Colonic mucosa (tissue), 4 donors: ENCODE measurements around the gene RICTOR. TPM values are rescaled to one million over a fixed set of nuclear protein-coding genes. Genes with fewer than 3 reads are reported as not detected.

Source experiments
- DNase-seq: peaks from one replicate; pipeline ENCODE4 v3.0.0-alpha.2; 2020
- H3K27ac ChIP-seq: fragments of 200-600 bp; one replicate; pipeline ENCODE4 v1.8.0; 2021
- H3K27me3 ChIP-seq: fragments of 200-600 bp; one replicate; pipeline ENCODE4 v1.8.0; 2021
- H3K36me3 ChIP-seq: fragments of 200-600 bp; one replicate; pipeline ENCODE4 v1.8.0; 2021
- H3K4me1 ChIP-seq: fragments of 200-600 bp; one replicate; pipeline ENCODE4 v1.8.0; 2021; ENCODE audit warnings: mild to moderate bottlenecking
- H3K4me3 ChIP-seq: fragments of 200-600 bp; one replicate; pipeline ENCODE4 v1.8.0; 2021
- H3K9ac ChIP-seq, 2 donors: one replicate each; pipeline ENCODE4 v1.7.0; 2013; ENCODE audit warnings: control low read depth in 2 of 2, low read depth in 2 of 2, low read length in 2 of 2
- H3K9me3 ChIP-seq: fragments of 200-600 bp; one replicate; pipeline ENCODE4 v1.8.0; 2021
- intact Hi-C: fragments of 100-400 bp; cut with DNase I; formaldehyde crosslinking; loops from one replicate; pipeline ENCODE4 v1.14.1; 2022
- total RNA-seq, 2 donors: library from RNA; stranded (reverse); fragmentation: NEBNext Ultra II Directional in 1 of 2; extraction: Animal tissue kit (Norgen Biotek cat#: 25700) in 1 of 2; gene quantifications; one replicate each; pipeline ENCODE4 v1.2.1, GENCODE V29; 2021
- TF ChIP-seq, protein P1 (sequence below): fragments of 200-600 bp; IDR thresholded peaks from one replicate; pipeline ENCODE4 v1.8.0; 2022; ENCODE audit warnings: antibody characterized with exemption, mild to moderate bottlenecking
- donor health status: healthy.
- donor health status: DM: no; HTN: no; CAD: no.
- donor health status: DM: no; HTN: no; CAD: no.

The RICTOR gene
- total RNA-seq, 2 donors from 2014 or later = 15.1 to 32.9 TPM

DNA sequence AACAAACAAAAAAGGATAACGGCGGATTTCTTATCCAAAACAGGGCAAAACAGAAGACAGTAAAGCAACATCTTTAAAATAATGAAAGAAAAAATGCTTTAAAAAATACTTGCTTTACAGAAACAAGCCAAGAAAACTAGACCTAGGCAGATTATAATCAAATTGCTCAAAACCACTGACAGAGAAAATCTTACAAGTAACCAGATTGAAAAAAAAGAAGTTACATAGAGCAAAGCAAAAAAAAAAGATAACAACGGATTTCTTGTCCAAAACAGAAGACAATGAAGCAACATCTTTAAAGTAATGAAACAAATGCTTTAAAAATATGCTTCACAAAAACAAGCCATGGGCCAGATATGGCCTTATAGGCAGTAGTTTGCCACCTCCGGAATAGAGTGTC, 51.1 kb downstream of the RICTOR start:
- Histone ChIP-seq H3K9me3 (no peaks in the 10 kb centered on the region), H3K9ac (no peak overlapping the region), H3K27me3 (no peaks in the 10 kb centered on the region), H3K27ac (no peak overlapping the region), H3K4me3 (no peak overlapping the region), H3K4me1 (no peaks in the 10 kb centered on the region), H3K36me3 (no peaks in the 10 kb centered on the region)
- TF ChIP-seq, protein P1, sequence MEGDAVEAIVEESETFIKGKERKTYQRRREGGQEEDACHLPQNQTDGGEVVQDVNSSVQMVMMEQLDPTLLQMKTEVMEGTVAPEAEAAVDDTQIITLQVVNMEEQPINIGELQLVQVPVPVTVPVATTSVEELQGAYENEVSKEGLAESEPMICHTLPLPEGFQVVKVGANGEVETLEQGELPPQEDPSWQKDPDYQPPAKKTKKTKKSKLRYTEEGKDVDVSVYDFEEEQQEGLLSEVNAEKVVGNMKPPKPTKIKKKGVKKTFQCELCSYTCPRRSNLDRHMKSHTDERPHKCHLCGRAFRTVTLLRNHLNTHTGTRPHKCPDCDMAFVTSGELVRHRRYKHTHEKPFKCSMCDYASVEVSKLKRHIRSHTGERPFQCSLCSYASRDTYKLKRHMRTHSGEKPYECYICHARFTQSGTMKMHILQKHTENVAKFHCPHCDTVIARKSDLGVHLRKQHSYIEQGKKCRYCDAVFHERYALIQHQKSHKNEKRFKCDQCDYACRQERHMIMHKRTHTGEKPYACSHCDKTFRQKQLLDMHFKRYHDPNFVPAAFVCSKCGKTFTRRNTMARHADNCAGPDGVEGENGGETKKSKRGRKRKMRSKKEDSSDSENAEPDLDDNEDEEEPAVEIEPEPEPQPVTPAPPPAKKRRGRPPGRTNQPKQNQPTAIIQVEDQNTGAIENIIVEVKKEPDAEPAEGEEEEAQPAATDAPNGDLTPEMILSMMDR = no peak
- no peak for DNase-seq
- intact Hi-C loops = loop anchor here (5.0 kb wide), 1 partner anchor 44 kb away; no protein-coding TSS in a partner anchor

DNA sequence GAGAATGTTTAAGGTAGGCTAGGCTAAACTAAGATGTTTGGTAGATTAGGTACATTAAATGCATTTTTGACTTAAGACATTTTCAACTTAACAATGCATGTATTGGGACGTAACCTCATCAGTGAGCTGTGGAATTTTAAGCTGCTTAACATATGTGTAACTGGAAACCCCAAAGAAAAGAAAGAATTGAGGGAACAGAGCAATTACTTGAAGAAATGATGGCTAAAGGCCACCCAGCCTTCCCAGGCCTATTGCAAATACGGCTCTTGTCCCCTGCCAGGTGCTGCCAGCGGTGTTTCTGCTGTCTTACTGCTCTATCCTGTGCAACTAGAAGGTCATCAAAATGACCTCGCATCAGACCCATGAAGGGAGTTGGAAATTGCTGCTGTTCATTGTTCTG, 52.0 kb downstream of the RICTOR start:
- Histone ChIP-seq H3K27ac (no peak overlapping the region), H3K36me3 (no peaks in the 10 kb centered on the region), H3K4me1 (no peaks in the 10 kb centered on the region), H3K4me3 (no peak overlapping the region), H3K27me3 (no peaks in the 10 kb centered on the region), H3K9ac (no peak overlapping the region), H3K9me3 (no peaks in the 10 kb centered on the region)
- intact Hi-C loops = loop anchor here (5.0 kb wide), 1 partner anchor 45 kb away; no protein-coding TSS in a partner anchor
- no peak for DNase-seq
- TF ChIP-seq, protein P1 = no peak

DNA sequence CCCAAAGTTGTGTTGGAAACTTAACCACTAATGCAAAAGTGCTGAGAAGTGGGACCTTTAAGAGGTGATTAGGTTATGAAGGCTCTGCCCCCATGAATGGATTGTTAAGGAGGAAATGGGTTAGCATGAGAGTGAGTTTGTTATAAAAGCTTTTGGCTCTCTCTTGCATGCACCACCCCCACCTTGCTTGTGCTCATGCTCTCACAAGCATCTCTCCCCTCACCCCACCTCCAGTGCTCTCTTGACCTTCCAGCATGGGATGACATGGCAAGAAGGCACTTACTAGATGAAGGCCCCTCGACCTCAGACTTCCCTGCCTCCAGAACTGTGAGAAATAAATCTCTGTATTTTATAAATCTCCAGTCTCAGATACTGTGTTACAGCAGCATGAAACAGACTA, 52.8 kb downstream of the RICTOR start:
- Histone ChIP-seq H3K4me3 (no peak overlapping the region), H3K27ac (no peak overlapping the region), H3K9me3 (no peaks in the 10 kb centered on the region), H3K9ac (no peak overlapping the region), H3K4me1 (no peaks in the 10 kb centered on the region), H3K27me3 (no peaks in the 10 kb centered on the region), H3K36me3 (no peaks in the 10 kb centered on the region)
- DNase-seq = no peak
- intact Hi-C loops = loop anchor here (5.0 kb wide), 1 partner anchor 46 kb away; no protein-coding TSS in a partner anchor
- TF ChIP-seq, protein P1 = no peak

DNA sequence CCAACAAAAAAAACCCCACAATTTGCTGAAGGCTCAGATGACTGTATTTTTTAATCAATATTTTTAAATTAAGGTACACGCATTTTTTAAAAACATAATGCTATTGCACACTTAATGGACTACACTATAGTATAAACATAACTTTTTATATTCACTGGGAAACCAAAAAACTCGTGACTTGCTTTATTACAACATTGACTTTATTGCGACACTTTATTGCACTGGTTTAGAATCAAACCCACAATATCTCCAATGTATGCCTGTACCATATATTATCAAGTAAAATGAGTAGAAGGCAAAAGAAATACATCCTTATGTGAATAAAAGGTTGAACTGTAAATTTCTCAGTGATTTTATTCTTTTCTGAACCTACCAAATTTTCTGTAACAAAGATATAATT, 53.7 kb downstream of the RICTOR start:
- DNase-seq = no peak
- intact Hi-C loops = loop anchor here (5.0 kb wide), 1 partner anchor 47 kb away; no protein-coding TSS in a partner anchor
- no peaks in the 10 kb centered on the region for H3K4me1 ChIP-seq

DNA sequence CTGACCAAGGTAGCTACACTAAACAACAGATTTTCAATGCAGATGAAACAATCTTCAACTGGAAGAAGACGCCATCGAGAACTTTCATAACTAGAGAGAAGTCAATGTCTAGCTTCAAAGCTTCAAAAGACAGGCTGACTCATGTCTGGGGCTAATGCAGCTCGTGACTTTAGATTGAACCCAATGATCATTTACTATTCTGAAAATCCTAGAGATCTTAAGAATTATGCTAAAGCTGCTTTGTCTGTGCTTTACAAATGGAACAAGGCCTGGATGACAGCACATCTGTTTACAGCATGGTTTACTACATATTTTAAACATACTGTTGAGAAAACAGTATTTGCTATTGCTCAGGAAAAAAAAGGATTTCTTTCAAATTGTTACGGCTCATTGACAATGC, 54.9 kb downstream of the RICTOR start:
- no peaks in the 10 kb centered on the region for H3K9me3 ChIP-seq
- H3K27me3 ChIP-seq = no peaks in the 10 kb centered on the region
- no peak overlapping the region for H3K4me3 ChIP-seq
- H3K36me3 ChIP-seq = no peaks in the 10 kb centered on the region
- DNase-seq = no peak
- H3K27ac ChIP-seq = no peak overlapping the region
- intact Hi-C loops = no loop called here
- H3K9ac ChIP-seq = no peak overlapping the region
- TF ChIP-seq, protein P1 = no peak
- no peaks in the 10 kb centered on the region for H3K4me1 ChIP-seq

More for the DNA sequence above, 53.7 kb downstream of the RICTOR start:
- Histone ChIP-seq H3K9ac (no peak overlapping the region), H3K36me3 (no peaks in the 10 kb centered on the region), H3K27ac (no peak overlapping the region), H3K27me3 (no peaks in the 10 kb centered on the region), H3K4me3 (no peak overlapping the region), H3K9me3 (no peaks in the 10 kb centered on the region)
- TF ChIP-seq, protein P1 = no peak
